ENCODE data around the gene ZFR2.

Gene ZFR2

DNA sequence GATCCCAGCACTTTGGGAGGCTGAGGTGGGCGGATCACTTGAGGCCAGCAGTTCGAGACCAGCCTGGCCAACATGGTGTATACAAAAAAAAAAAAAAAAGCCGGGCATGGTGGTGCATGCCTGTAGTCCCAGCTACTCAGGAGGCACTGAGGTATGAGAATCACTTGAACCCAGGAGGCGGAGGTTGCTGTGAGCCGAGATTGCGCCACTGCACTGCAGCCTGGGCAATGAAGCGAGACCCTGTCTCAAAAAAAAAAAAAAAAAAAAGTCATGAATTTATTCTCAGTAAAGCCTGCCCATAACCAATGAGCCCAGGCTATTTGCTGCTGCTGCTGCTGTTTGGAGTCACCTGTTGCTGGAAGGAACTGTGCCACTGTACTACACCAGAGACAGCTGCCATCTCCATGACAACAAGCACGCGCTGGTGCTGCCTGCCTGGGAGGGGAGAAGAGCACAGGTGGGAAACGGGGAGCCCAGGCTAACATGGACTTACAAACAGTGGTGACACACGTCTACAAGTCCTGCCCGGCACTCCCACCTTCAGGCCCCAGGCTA, 11.3 kb downstream of the ZFR2 start:
- H3K27me3 ChIP-seq: peaks cover 0 to 7% of the 10 kb centered on the region in 2 donors
- DNase-seq: no peak
- TF ChIP-seq CTCF (IDR thresholded peaks at IDR 0.05): no peak
- no peak overlapping the region for H3K4me3 ChIP-seq
- no peak overlapping the region for H3K27ac ChIP-seq
- peaks cover 0 to 3% (median 0%) of the 10 kb centered on the region in 3 donors for H3K9me3 ChIP-seq
- H3K36me3 ChIP-seq: no peaks in the 10 kb centered on the region
- no peaks in the 10 kb centered on the region for H3K4me1 ChIP-seq
- intact Hi-C loops (cut with DNase I; ENCODE audit: low total_unique reads): no loop called here

GRCh38 chr19:3855320-3855719, 13.5 kb downstream of the ZFR2 start:
- H3K27me3 ChIP-seq: peaks cover 0 to 1% of the 10 kb centered on the region in 2 donors
- intact Hi-C loops (cut with DNase I; ENCODE audit: low total_unique reads): no loop called here
- DNase-seq: no peak
- no peaks in the 10 kb centered on the region for H3K4me1 ChIP-seq
- no peak overlapping the region for H3K4me3 ChIP-seq
- peaks cover 0 to 20% (median 16%) of the 10 kb centered on the region in 3 donors for H3K9me3 ChIP-seq
- no peaks in the 10 kb centered on the region for H3K36me3 ChIP-seq
- no peak overlapping the region for H3K27ac ChIP-seq
- TF ChIP-seq CTCF (IDR thresholded peaks at IDR 0.05): no peak

GRCh38 chr19:3852614-3853254, 16.1 kb downstream of the ZFR2 start:
- DNase-seq: no peak
- intact Hi-C loops (cut with DNase I; ENCODE audit: low total_unique reads): no loop called here
- H3K9me3 ChIP-seq: peaks cover 0 to 20% (median 16%) of the 10 kb centered on the region in 3 donors
- H3K27me3 ChIP-seq: peaks cover 0 to 5% of the 10 kb centered on the region in 2 donors
- TF ChIP-seq CTCF (IDR thresholded peaks at IDR 0.05): peak in 1 of 2 experiments; percentile 9
- H3K4me1 ChIP-seq: no peaks in the 10 kb centered on the region
- H3K4me3 ChIP-seq: no peak overlapping the region
- no peak overlapping the region for H3K27ac ChIP-seq
- no peaks in the 10 kb centered on the region for H3K36me3 ChIP-seq

- no peak for DNase-seq
- Histone ChIP-seq H3K9me3 (peaks cover 0 to 20% (median 16%) of the 10 kb centered on the region in 3 donors), H3K4me3 (no peak overlapping the region), H3K27me3 (peaks cover 0 to 5% of the 10 kb centered on the region in 2 donors), H3K27ac (no peak overlapping the region), H3K4me1 (no peaks in the 10 kb centered on the region), H3K36me3 (no peaks in the 10 kb centered on the region)
- intact Hi-C loops (cut with DNase I; ENCODE audit: low total_unique reads): no loop called here
- TF ChIP-seq CTCF (IDR thresholded peaks at IDR 0.05): no peak
Observed at GRCh38 chr19:3852177-3852511, 16.7 kb downstream of the ZFR2 start.

DNA sequence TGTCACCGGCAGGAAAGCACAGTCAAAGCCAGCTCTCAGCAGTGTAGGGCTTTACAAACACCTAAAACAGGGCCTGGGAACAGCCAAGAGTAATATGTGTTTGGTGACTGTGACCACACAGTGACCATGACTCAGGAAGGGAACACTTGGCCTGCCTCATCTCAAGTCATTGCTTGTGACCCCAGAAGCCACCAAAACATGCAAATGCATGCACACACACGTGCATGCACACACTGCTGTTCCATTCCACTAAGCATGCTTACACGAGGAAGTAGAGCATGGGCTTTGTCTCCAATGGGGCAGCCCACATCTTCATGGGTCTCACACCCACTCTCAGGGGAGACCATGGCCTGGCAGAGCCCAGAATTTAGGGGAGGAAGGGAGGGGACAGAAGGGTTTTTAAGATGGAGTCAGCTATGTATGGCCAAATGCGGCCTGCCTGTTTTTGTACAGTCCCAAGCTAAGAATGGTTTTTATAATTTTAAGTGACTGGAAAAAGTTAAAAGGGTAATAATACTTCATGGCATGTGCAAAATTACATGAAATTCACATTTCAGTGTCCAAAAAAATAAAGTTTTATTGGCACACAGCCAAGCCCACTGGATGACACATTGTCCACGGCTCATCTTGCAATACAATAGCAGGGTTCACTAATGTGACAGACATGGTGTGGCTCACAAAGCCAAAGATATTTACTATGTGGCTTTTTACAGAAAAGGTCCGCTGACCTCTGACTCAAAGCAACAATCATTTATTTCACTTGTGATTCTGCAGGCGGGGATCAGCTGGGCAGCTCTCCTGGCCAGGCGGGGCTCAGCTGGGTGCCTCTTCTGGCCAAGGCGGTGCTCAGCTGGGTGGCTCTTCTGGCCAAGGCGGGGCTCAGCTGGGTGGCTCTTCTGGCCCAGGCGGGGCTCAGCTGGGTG, 17.3 kb downstream of the ZFR2 start:
- Histone ChIP-seq H3K27me3 (peaks cover 0 to 5% of the 10 kb centered on the region in 2 donors), H3K9me3 (peaks cover 0 to 20% (median 16%) of the 10 kb centered on the region in 3 donors), H3K27ac (no peak overlapping the region), H3K36me3 (no peaks in the 10 kb centered on the region), H3K4me1 (no peaks in the 10 kb centered on the region), H3K4me3 (no peak overlapping the region)
- DNase-seq: no peak
- intact Hi-C loops (cut with DNase I; ENCODE audit: low total_unique reads): no loop called here
- no peak for TF ChIP-seq CTCF (IDR thresholded peaks at IDR 0.05)

Data from tibial artery (tissue), 4 donors.